Activated naive CD4-positive, alpha-beta T cell treated with anti-CD3 and anti-CD28 coated beads, Interleukin-2, amount 10 ng/mL, durations not matched to agents 7 days and 5 days (primary cell): Measurements from ENCODE around the gene RPH3AL.

ENCODE experiments used
- CTCF ChIA-PET: fragments of 350-600 bp; sonication (Branson Sonifier 250); formaldehyde crosslinking; loops from one replicate; lab custom pipeline; 2021; ENCODE audit warnings: antibody characterized with exemption; lab: Charles Lee
- DNase-seq: peaks from one replicate; pipeline ENCODE4 v3.0.0-alpha.2; 2020
- H3K27ac Mint-ChIP-seq: one replicate; pipeline ENCODE4 v1.8.0; 2021; ENCODE audit warnings: mild to moderate bottlenecking, moderate library complexity, mixed read lengths
- H3K27me3 Mint-ChIP-seq: one replicate; pipeline ENCODE4 v1.8.0; 2021; ENCODE audit warnings: mild to moderate bottlenecking, mixed read lengths
- H3K36me3 Mint-ChIP-seq: one replicate; pipeline ENCODE4 v1.8.0; 2021; ENCODE audit warnings: mixed read lengths
- H3K4me1 Mint-ChIP-seq: one replicate; pipeline ENCODE4 v1.8.0; 2021; ENCODE audit warnings: mixed read lengths
- H3K4me3 Mint-ChIP-seq: one replicate; pipeline ENCODE4 v1.8.0; 2021; ENCODE audit warnings: mild to moderate bottlenecking, moderate library complexity, mixed read lengths
- H3K9me3 Mint-ChIP-seq: one replicate; pipeline ENCODE4 v1.8.0; 2021; ENCODE audit warnings: mixed read lengths

The RPH3AL gene

GRCh38 chr17:351875-352420 is 659 bp downstream of the RPH3AL start:
- DNase-seq, result no peak
- Mint-ChIP-seq H3K36me3 (peaks cover 3% of the 10 kb centered on the region), H3K4me3 (no peak overlapping the region), H3K4me1 (peaks cover 2% of the 10 kb centered on the region), H3K9me3 (peaks cover 14% of the 10 kb centered on the region), H3K27me3 (peaks cover 3% of the 10 kb centered on the region), H3K27ac (no peak overlapping the region)
- CTCF ChIA-PET, result no interaction called here

GRCh38 chr17:351449-351738 is 1.2 kb downstream of the RPH3AL start:
- CTCF ChIA-PET, result no interaction called here
- H3K4me3 Mint-ChIP-seq, result no peak overlapping the region
- DNase-seq, result no peak
- peaks cover 9% of the 10 kb centered on the region for H3K9me3 Mint-ChIP-seq
- H3K27ac Mint-ChIP-seq, result no peak overlapping the region
- peaks cover 1% of the 10 kb centered on the region for H3K36me3 Mint-ChIP-seq
- peaks cover under 1% of the 10 kb centered on the region for H3K4me1 Mint-ChIP-seq
- H3K27me3 Mint-ChIP-seq, result peaks cover 3% of the 10 kb centered on the region

GRCh38 chr17:350706-351448 is 1.7 kb downstream of the RPH3AL start:
- Mint-ChIP-seq H3K36me3 (no peaks in the 10 kb centered on the region), H3K27ac (no peak overlapping the region), H3K9me3 (peaks cover 7% of the 10 kb centered on the region), H3K27me3 (peaks cover 3% of the 10 kb centered on the region), H3K4me1 (no peaks in the 10 kb centered on the region), H3K4me3 (no peak overlapping the region)
- CTCF ChIA-PET, result no interaction called here
- DNase-seq, result no peak

- Mint-ChIP-seq H3K9me3 (no peaks in the 10 kb centered on the region), H3K36me3 (no peaks in the 10 kb centered on the region), H3K27ac (no peak overlapping the region), H3K4me1 (no peaks in the 10 kb centered on the region), H3K4me3 (no peak overlapping the region), H3K27me3 (peaks cover 3% of the 10 kb centered on the region)
- CTCF ChIA-PET, result no interaction called here
- DNase-seq, result no peak
Measured at GRCh38 chr17:349666-350065, 2.9 kb downstream of the RPH3AL start.

- Mint-ChIP-seq H3K4me1 (no peaks in the 10 kb centered on the region), H3K9me3 (peaks cover 8% of the 10 kb centered on the region), H3K27me3 (peaks cover 3% of the 10 kb centered on the region), H3K36me3 (no peaks in the 10 kb centered on the region), H3K4me3 (no peak overlapping the region), H3K27ac (no peak overlapping the region)
- CTCF ChIA-PET, result no interaction called here
- no peak for DNase-seq
Measured at GRCh38 chr17:348692-349425, 3.7 kb downstream of the RPH3AL start.

GRCh38 chr17:348012-348411 is 4.6 kb downstream of the RPH3AL start:
- Mint-ChIP-seq H3K27ac (no peak overlapping the region), H3K36me3 (no peaks in the 10 kb centered on the region), H3K9me3 (peaks cover 9% of the 10 kb centered on the region), H3K27me3 (peaks cover 3% of the 10 kb centered on the region), H3K4me1 (no peaks in the 10 kb centered on the region), H3K4me3 (no peak overlapping the region)
- DNase-seq, result no peak
- CTCF ChIA-PET, result interaction anchor here (0.7 kb wide), 1 partner anchor 449 kb away, joined by 3 read pairs; no protein-coding TSS in a partner anchor

- H3K27ac Mint-ChIP-seq, result no peak overlapping the region
- peaks cover 3% of the 10 kb centered on the region for H3K27me3 Mint-ChIP-seq
- no peak for DNase-seq
- no peaks in the 10 kb centered on the region for H3K4me1 Mint-ChIP-seq
- H3K36me3 Mint-ChIP-seq, result no peaks in the 10 kb centered on the region
- no peak overlapping the region for H3K4me3 Mint-ChIP-seq
- CTCF ChIA-PET, result interaction anchor here (0.7 kb wide), 1 partner anchor 449 kb away, joined by 3 read pairs; no protein-coding TSS in a partner anchor
- H3K9me3 Mint-ChIP-seq, result peaks cover 9% of the 10 kb centered on the region
Measured at GRCh38 chr17:347309-347899, 5.2 kb downstream of the RPH3AL start.

- no peak overlapping the region for H3K27ac Mint-ChIP-seq
- CTCF ChIA-PET, result no interaction called here
- no peak for DNase-seq
- H3K27me3 Mint-ChIP-seq, result peaks cover 3% of the 10 kb centered on the region
- no peaks in the 10 kb centered on the region for H3K36me3 Mint-ChIP-seq
- peaks cover 9% of the 10 kb centered on the region for H3K9me3 Mint-ChIP-seq
- no peaks in the 10 kb centered on the region for H3K4me1 Mint-ChIP-seq
- H3K4me3 Mint-ChIP-seq, result no peak overlapping the region
Measured at GRCh38 chr17:345992-346785, 6.4 kb downstream of the RPH3AL start.

- no peaks in the 10 kb centered on the region for H3K4me1 Mint-ChIP-seq
- H3K9me3 Mint-ChIP-seq, result peaks cover 9% of the 10 kb centered on the region
- H3K36me3 Mint-ChIP-seq, result no peaks in the 10 kb centered on the region
- CTCF ChIA-PET, result no interaction called here
- H3K27me3 Mint-ChIP-seq, result peaks cover 3% of the 10 kb centered on the region
- no peak for DNase-seq
- H3K4me3 Mint-ChIP-seq, result no peak overlapping the region
- no peak overlapping the region for H3K27ac Mint-ChIP-seq
Measured at GRCh38 chr17:345261-345660, 7.3 kb downstream of the RPH3AL start.

GRCh38 chr17:343875-344752 is 8.5 kb downstream of the RPH3AL start:
- no peak overlapping the region for H3K27ac Mint-ChIP-seq
- H3K9me3 Mint-ChIP-seq, result peaks cover 9% of the 10 kb centered on the region
- H3K4me1 Mint-ChIP-seq, result no peaks in the 10 kb centered on the region
- no peak overlapping the region for H3K4me3 Mint-ChIP-seq
- CTCF ChIA-PET, result no interaction called here
- no peak for DNase-seq
- no peaks in the 10 kb centered on the region for H3K36me3 Mint-ChIP-seq
- peaks cover 3% of the 10 kb centered on the region for H3K27me3 Mint-ChIP-seq

- Mint-ChIP-seq H3K4me1 (no peaks in the 10 kb centered on the region), H3K27ac (no peak overlapping the region), H3K9me3 (peaks cover 9% of the 10 kb centered on the region), H3K4me3 (no peak overlapping the region), H3K27me3 (peaks cover 5% of the 10 kb centered on the region), H3K36me3 (no peaks in the 10 kb centered on the region)
- no peak for DNase-seq
- CTCF ChIA-PET, result no interaction called here
Measured at GRCh38 chr17:343211-343610, 9.4 kb downstream of the RPH3AL start.

- no peak for DNase-seq
- no peak overlapping the region for H3K4me3 Mint-ChIP-seq
- no peak overlapping the region for H3K27ac Mint-ChIP-seq
- CTCF ChIA-PET, result no interaction called here
- H3K4me1 Mint-ChIP-seq, result peaks cover 22% of the 10 kb centered on the region
- H3K9me3 Mint-ChIP-seq, result peaks cover 9% of the 10 kb centered on the region
- H3K27me3 Mint-ChIP-seq, result peaks cover 36% of the 10 kb centered on the region
- no peaks in the 10 kb centered on the region for H3K36me3 Mint-ChIP-seq
Measured at GRCh38 chr17:340074-340473, 12.5 kb downstream of the RPH3AL start.
